Thyroid gland (tissue), 4 donors: ENCODE data around the gene TPBGL.

ENCODE experiments used
- POLR2A ChIP-seq, 2 donors: fragments of 450-650 bp; IDR thresholded peaks; one replicate each; pipeline ENCODE4 v1.6.1; 2017; ENCODE audit warnings: antibody characterized with exemption in 2 of 2, mild to moderate bottlenecking in 2 of 2, moderate library complexity in 1 of 2
- TF ChIP-seq, protein P1 (sequence below), 6 experiments: fragments of 200-600 bp in 3 of 6; fragments of 450-650 bp in 3 of 6; sonication (generic) in 3 of 6; IDR thresholded peaks; one replicate each; pipeline ENCODE4 v1.5.1; 2016 to 2019; ENCODE audit warnings: antibody characterized with exemption in 6 of 6, mild to moderate bottlenecking in 2 of 6, inconsistent platforms in 1 of 6, moderate library complexity in 1 of 6

DNA sequence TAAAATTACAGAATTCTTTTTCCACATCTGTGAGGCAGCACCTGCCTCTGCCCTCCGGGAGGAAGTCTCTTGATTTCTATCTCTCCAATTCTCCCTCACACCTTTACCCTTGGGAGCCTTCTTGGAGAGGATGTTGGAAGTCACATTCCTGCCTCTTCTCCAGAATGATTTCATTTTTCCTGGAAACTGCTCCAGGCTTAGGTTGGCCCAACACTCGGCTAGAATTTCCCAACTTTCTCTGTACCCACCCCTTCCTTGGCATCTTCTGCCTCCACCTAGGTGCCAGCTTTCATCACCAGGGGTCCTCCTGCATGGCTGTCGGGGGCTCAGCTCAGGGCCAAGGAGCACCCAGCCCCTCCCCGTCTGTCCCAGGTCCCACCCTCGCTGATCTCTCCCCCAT, 46.4 kb upstream of the TPBGL start:
- TF ChIP-seq, protein P1, sequence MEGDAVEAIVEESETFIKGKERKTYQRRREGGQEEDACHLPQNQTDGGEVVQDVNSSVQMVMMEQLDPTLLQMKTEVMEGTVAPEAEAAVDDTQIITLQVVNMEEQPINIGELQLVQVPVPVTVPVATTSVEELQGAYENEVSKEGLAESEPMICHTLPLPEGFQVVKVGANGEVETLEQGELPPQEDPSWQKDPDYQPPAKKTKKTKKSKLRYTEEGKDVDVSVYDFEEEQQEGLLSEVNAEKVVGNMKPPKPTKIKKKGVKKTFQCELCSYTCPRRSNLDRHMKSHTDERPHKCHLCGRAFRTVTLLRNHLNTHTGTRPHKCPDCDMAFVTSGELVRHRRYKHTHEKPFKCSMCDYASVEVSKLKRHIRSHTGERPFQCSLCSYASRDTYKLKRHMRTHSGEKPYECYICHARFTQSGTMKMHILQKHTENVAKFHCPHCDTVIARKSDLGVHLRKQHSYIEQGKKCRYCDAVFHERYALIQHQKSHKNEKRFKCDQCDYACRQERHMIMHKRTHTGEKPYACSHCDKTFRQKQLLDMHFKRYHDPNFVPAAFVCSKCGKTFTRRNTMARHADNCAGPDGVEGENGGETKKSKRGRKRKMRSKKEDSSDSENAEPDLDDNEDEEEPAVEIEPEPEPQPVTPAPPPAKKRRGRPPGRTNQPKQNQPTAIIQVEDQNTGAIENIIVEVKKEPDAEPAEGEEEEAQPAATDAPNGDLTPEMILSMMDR (IDR thresholded peaks at IDR 0.05), result no peak
- TF ChIP-seq POLR2A (IDR thresholded peaks at IDR 0.05), result no peak
